GM12872 (cell line): ENCODE results near the gene B3GAT3.

ENCODE experiments used
- CTCF ChIP-seq: IDR thresholded peaks from 3 replicates; pipeline ENCODE4 v1.5.1; 2011; ENCODE audit warnings: low read depth, mild to moderate bottlenecking, low read length, moderate library complexity; ENCODE audit not compliant: insufficient read depth

Gene B3GAT3

DNA sequence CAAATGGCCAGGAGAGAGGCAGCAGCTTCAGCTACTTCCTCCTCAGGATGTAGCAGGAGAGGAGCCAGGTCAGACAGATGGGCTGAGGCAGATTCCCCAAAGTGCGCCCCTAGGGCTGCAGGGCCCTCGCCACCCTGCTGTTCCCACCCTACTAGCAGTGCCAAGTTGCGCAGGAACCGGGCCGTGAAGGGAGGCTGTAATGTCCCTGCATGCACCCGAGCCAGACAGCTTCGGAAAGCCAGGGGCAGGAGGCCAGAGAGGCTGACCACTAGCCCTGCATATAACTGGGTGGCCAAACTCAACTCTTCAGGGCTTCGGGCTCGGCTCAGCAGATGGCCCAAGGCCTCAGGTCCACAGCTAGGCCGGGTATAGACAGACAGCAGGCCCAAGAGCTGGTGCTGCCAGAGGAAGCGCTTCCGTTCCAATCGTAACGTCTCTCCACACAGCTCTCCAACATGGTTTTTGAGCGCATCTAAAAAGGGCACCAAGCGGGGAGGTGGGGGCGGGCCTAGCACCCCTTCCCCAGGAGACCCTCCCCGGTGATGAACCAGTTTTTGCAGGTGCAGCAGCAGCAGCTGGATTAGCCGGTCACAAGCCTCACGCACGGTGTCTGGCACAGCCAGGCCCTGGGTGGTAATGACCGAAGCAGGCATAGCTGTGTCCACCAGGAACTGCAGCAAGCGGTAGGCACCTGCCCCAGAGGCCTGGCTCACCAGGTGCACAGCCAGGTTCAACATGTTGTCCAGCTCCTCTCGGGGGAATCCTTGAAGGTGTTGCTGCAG, 26.6 kb upstream of the B3GAT3 start:
- no peak for TF ChIP-seq CTCF

DNA sequence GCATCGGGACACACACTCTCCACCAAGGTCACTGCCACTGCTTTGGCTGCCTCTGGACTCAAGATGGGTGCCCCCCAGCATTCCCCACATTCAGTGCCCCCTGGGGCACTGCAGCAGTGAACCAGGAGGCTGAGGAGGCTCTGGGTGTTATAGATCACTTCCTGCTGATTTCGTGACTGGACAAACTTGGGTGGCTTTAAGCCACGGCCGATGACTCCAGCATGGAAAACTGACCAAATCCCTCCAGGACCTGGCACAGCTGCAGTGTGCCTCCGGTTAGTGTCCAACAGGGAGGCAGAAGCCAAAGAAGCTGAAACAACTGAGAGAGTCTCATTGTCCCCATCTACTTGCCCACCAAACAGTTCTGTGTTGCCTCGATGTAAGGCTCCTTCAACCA, 25.8 kb upstream of the B3GAT3 start:
- no peak for TF ChIP-seq CTCF

- no peak for TF ChIP-seq CTCF
Observed at GRCh38 chr11:62646825-62647608, 25.2 kb upstream of the B3GAT3 start.

- no peak for TF ChIP-seq CTCF
Observed at GRCh38 chr11:62645946-62646824, 24.4 kb upstream of the B3GAT3 start, which contains the start of gene GANAB. TSS of gene GANAB (minus strand) at chr11:62646613. CDS start at chr11:62646599, 14 bp downstream.

- no peak for TF ChIP-seq CTCF
Observed at GRCh38 chr11:62645671-62645945, 23.8 kb upstream of the B3GAT3 start.

DNA sequence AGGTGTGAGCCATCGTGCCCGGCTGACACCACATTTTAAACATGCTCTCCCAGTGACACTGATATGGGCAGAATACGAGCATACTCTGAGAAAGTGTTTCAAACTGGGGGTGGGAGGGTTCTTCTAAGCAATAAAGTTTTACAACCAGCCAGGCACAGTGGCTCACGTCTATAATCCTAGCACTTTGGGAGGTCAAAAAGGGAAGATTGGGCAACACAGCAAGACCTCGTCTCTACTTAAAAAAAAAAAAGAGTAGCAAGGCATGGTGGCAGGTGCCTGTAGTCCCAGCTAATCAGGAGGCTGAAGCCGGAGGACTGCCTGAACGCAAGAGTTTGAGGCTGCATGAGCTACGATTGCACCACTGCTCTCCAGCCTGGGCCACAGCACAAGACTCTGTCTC, 22.4 kb upstream of the B3GAT3 start:
- no peak for TF ChIP-seq CTCF

DNA sequence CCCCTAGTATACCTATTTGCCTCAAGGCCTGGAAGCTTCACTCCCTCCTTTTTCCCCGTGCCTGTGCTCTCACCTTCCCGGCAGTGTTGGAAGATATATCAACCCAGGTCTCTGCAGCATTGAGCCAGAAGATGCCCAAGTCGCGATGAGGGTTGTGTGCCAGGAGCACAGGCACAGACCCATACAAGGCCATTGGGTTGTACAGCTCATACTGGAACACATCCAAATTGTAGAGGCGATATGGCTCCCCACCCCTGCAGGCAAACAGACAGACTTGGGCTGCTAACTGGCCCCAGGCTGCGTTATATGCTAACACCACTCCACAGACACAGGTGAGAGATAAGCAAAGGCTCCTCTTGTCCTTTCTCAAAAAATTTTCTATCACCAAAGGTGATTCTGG, 10.7 kb upstream of the B3GAT3 start:
- no peak for TF ChIP-seq CTCF
